ENCODE measurements around the gene ATG16L2. TPM values are rescaled to one million over a fixed set of nuclear protein-coding genes. Genes with fewer than 3 reads are reported as not detected.

Gene ATG16L2
- polyA plus RNA-seq, 1 donor (not counting 4 experiments of a cell fraction or from before 2014, with no cell fraction given): 9.9 TPM

- FAIRE-seq: no peak
- no peaks in the 10 kb centered on the region for H3K27me3 ChIP-seq (ENCODE audit: control insufficient read depth, extremely low read depth, insufficient read depth, low read length)
- H3K9ac ChIP-seq (ENCODE audit: control insufficient read depth, extremely low read depth, insufficient read depth, low read length): no peak overlapping the region
- H3K9me3 ChIP-seq (ENCODE audit: control insufficient read depth, low read depth, low read length): no peaks in the 10 kb centered on the region
- TF ChIP-seq CTCF (optimal IDR thresholded peaks at IDR 0.05 in 1 of 3, IDR thresholded peaks at IDR 0.05 in 1 of 3, conservative IDR thresholded peaks at IDR 0.05 in 1 of 3; ENCODE audit: extremely low read depth in 1 of 3, insufficient read depth in 2 of 3, low read length in 3 of 3) (no peak), EZH2 (IDR thresholded peaks at IDR 0.05; ENCODE audit: low read length) (no peak)
- peaks cover 30% of the 10 kb centered on the region for H3K4me1 ChIP-seq (ENCODE audit: control insufficient read depth, extremely low read depth, insufficient read depth, low read length)
- H4K20me1 ChIP-seq (ENCODE audit: control insufficient read depth, extremely low read depth, insufficient read depth, low read length): no peaks in the 10 kb centered on the region
- no peaks in the 10 kb centered on the region for H3K9me1 ChIP-seq (ENCODE audit: control insufficient read depth, extremely low read depth, insufficient read depth, low read length)
- no peaks in the 10 kb centered on the region for H3K79me2 ChIP-seq (ENCODE audit: control insufficient read depth, insufficient read depth, low read length)
- no peak for DNase-seq (ENCODE audit: low read depth, low spot score)
- H2AFZ ChIP-seq (ENCODE audit: control insufficient read depth, low read length): no peak overlapping the region
- peaks cover 0 to 3% of the 10 kb centered on the region in 2 experiments for H3K36me3 ChIP-seq (ENCODE audit: control insufficient read depth in 2 of 2, extremely low read depth in 1 of 2, insufficient read depth in 2 of 2, low read length in 2 of 2)
- H3K27ac ChIP-seq (ENCODE audit: control insufficient read depth, insufficient read depth, low read length): no peak overlapping the region
- dilution Hi-C loops (cut with MboI; ENCODE audit: extremely low pct_ligation_motif_present, low sequenced_read_pairs): loop anchor here (10.0 kb wide), 1 partner anchor 64 kb away; the partner anchor contains the start of gene ARAP1
- H3K4me2 ChIP-seq (ENCODE audit: control insufficient read depth, extremely low read depth, insufficient read depth, low read depth, low read length): no peak overlapping the region
- no peak overlapping the region for H3K4me3 ChIP-seq (ENCODE audit: control insufficient read depth in 2 of 3, extremely low read depth in 1 of 3, insufficient read depth in 2 of 3, low read depth in 1 of 3, low read length in 3 of 3)
Measured at GRCh38 chr11:72818971-72819370, 4.8 kb downstream of the ATG16L2 start.

GRCh38 chr11:72820439-72821139 is 6.4 kb downstream of the ATG16L2 start:
- Histone ChIP-seq H3K9me1 (ENCODE audit: control insufficient read depth, extremely low read depth, insufficient read depth, low read length) (no peaks in the 10 kb centered on the region), H3K4me1 (ENCODE audit: control insufficient read depth, extremely low read depth, insufficient read depth, low read length) (peaks cover 22% of the 10 kb centered on the region), H2AFZ (ENCODE audit: control insufficient read depth, low read length) (peak overlapping the region; percentile 64), H3K79me2 (ENCODE audit: control insufficient read depth, insufficient read depth, low read length) (no peaks in the 10 kb centered on the region), H3K9me3 (ENCODE audit: control insufficient read depth, low read depth, low read length) (no peaks in the 10 kb centered on the region), H3K4me2 (ENCODE audit: control insufficient read depth, extremely low read depth, insufficient read depth, low read depth, low read length) (peak overlapping the region; percentile 84), H3K27ac (ENCODE audit: control insufficient read depth, insufficient read depth, low read length) (peak overlapping the region; percentile 68), H3K27me3 (ENCODE audit: control insufficient read depth, extremely low read depth, insufficient read depth, low read length) (no peaks in the 10 kb centered on the region), H3K4me3 (ENCODE audit: control insufficient read depth in 2 of 3, extremely low read depth in 1 of 3, insufficient read depth in 2 of 3, low read depth in 1 of 3, low read length in 3 of 3) (peak overlapping the region in 1 of 3 experiments; percentile 47), H3K36me3 (ENCODE audit: control insufficient read depth in 2 of 2, extremely low read depth in 1 of 2, insufficient read depth in 2 of 2, low read length in 2 of 2) (peaks cover 2 to 3% of the 10 kb centered on the region in 2 experiments), H4K20me1 (ENCODE audit: control insufficient read depth, extremely low read depth, insufficient read depth, low read length) (no peaks in the 10 kb centered on the region), H3K9ac (ENCODE audit: control insufficient read depth, extremely low read depth, insufficient read depth, low read length) (peak overlapping the region; percentile 64)
- no peak for DNase-seq (ENCODE audit: low read depth, low spot score)
- TF ChIP-seq EZH2 (IDR thresholded peaks at IDR 0.05; ENCODE audit: low read length): no peak
- no peak for TF ChIP-seq CTCF (optimal IDR thresholded peaks at IDR 0.05 in 1 of 3, IDR thresholded peaks at IDR 0.05 in 1 of 3, conservative IDR thresholded peaks at IDR 0.05 in 1 of 3; ENCODE audit: extremely low read depth in 1 of 3, insufficient read depth in 2 of 3, low read length in 3 of 3)
- peak; percentile 75 for FAIRE-seq
- dilution Hi-C loops (cut with MboI; ENCODE audit: extremely low pct_ligation_motif_present, low sequenced_read_pairs): no loop called here

Data from keratinocyte (primary cell).